Uterus (tissue), 2 donors: ENCODE data around the gene LAPTM4A.

Source experiments
- POLR2A ChIP-seq, 2 donors: fragments of 450-650 bp; IDR thresholded peaks; one replicate each; pipeline ENCODE4 v1.6.1; 2016; ENCODE audit warnings: antibody characterized with exemption in 2 of 2, mild to moderate bottlenecking in 1 of 2, moderate library complexity in 1 of 2
- TF ChIP-seq, protein P1 (sequence below), 4 experiments: fragments of 200-600 bp in 2 of 4; fragments of 450-650 bp in 2 of 4; sonication (generic) in 2 of 4; IDR thresholded peaks; one replicate each; pipeline ENCODE4 v1.5.1; 2016 to 2019; ENCODE audit warnings: antibody characterized with exemption in 4 of 4, mild to moderate bottlenecking in 2 of 4, moderate library complexity in 1 of 4

GRCh38 chr2:20012032-20012281 lies 39.5 kb downstream of the LAPTM4A start:
- TF ChIP-seq, protein P1, sequence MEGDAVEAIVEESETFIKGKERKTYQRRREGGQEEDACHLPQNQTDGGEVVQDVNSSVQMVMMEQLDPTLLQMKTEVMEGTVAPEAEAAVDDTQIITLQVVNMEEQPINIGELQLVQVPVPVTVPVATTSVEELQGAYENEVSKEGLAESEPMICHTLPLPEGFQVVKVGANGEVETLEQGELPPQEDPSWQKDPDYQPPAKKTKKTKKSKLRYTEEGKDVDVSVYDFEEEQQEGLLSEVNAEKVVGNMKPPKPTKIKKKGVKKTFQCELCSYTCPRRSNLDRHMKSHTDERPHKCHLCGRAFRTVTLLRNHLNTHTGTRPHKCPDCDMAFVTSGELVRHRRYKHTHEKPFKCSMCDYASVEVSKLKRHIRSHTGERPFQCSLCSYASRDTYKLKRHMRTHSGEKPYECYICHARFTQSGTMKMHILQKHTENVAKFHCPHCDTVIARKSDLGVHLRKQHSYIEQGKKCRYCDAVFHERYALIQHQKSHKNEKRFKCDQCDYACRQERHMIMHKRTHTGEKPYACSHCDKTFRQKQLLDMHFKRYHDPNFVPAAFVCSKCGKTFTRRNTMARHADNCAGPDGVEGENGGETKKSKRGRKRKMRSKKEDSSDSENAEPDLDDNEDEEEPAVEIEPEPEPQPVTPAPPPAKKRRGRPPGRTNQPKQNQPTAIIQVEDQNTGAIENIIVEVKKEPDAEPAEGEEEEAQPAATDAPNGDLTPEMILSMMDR (IDR thresholded peaks at IDR 0.05): no peak
- no peak for TF ChIP-seq POLR2A (IDR thresholded peaks at IDR 0.05)
